Heart right ventricle (tissue), 16 donors: ENCODE measurements around the gene WDR86. TPM values are rescaled to one million over a fixed set of nuclear protein-coding genes. Genes with fewer than 3 reads are reported as not detected.

Experiments
- ATAC-seq, 8 donors: fragments of 200-7000 bp; cut with Tn5 transposase; one replicate each; pipeline ENCODE4 v1.9.1; 2020; ENCODE audit warnings: mild to moderate bottlenecking in 8 of 8, moderate library complexity in 8 of 8, moderate number of reproducible peaks in 1 of 8
- DNase-seq, 2 donors: peaks; one replicate each; pipeline ENCODE4 v3.0.0-alpha.2; 2020
- H3K27ac ChIP-seq, 10 donors: fragments of 200-600 bp; sonication (generic) in 2 of 10; one replicate each; pipeline versions ENCODE4 v1.5.0 to v1.8.0; 2020 to 2022; ENCODE audit warnings: mild to moderate bottlenecking in 3 of 10
- H3K27me3 ChIP-seq, 7 donors: fragments of 200-600 bp; one replicate each; pipeline ENCODE4 v1.8.0; 2021 to 2022; ENCODE audit warnings: mild to moderate bottlenecking in 2 of 7
- H3K36me3 ChIP-seq, 9 donors: fragments of 200-600 bp; sonication (generic) in 1 of 9; one replicate each; pipeline versions ENCODE4 v1.5.0 to v1.8.0; 2020 to 2022; ENCODE audit warnings: mild to moderate bottlenecking in 2 of 9
- H3K4me1 ChIP-seq, 9 donors: fragments of 200-600 bp; sonication (generic) in 1 of 9; one replicate each; pipeline versions ENCODE4 v1.5.0 to v1.8.0; 2020 to 2022; ENCODE audit warnings: mild to moderate bottlenecking in 4 of 9
- H3K4me3 ChIP-seq, 10 donors: fragments of 200-600 bp; sonication (generic) in 2 of 10; one replicate each; pipeline versions ENCODE4 v1.5.0 to v1.8.0; 2020 to 2022; ENCODE audit warnings: mild to moderate bottlenecking in 7 of 10, moderate library complexity in 2 of 10
- H3K9me3 ChIP-seq, 11 donors: fragments of 200-600 bp in 10 of 11; sonication (generic) in 2 of 11; one replicate each; pipeline versions ENCODE4 v1.5.0 to v1.8.0; 2013 to 2022; ENCODE audit warnings: mild to moderate bottlenecking in 2 of 11, control low read depth in 1 of 11, moderate library complexity in 1 of 11
- CTCF ChIP-seq, 9 donors: fragments of 200-600 bp; sonication (generic) in 2 of 9; IDR thresholded peaks; one replicate each; pipeline versions ENCODE4 v1.5.0 to v1.8.0; 2021 to 2022; ENCODE audit warnings: antibody characterized with exemption in 9 of 9, mild to moderate bottlenecking in 5 of 9, moderate library complexity in 1 of 9
- WGBS, 2 donors: extraction: QIAGEN DNeasy Blood & Tissue Kit; methylation state at CpG; one replicate each; pipeline ENCODE4 v1.1.7; 2013; ENCODE audit warnings: inconsistent platforms in 1 of 2; 5-methylcytosine and 5-hydroxymethylcytosine counted together
- intact Hi-C, 10 donors: fragments of 100-400 bp; cut with DNase I; formaldehyde crosslinking; loops; one replicate each; pipeline versions ENCODE4 v1.11.1 to v1.14.2; 2022
- polyA plus RNA-seq, 2 donors: library from polyadenylated mRNA; stranded (reverse); fragments of 200-250 nt; gene quantifications; one replicate each; pipeline ENCODE4 v1.2.3, GENCODE V29; 2013
- total RNA-seq, 10 donors: library from RNA; stranded (reverse); fragmentation: NEBNext Ultra II Directional in 3 of 10; extraction: Animal tissue kit (Norgen Biotek cat#: 25700) in 3 of 10; gene quantifications; one replicate each; pipeline versions ENCODE4 v1.2.1 to v1.2.4, GENCODE V29; 2021 to 2023
- donor health status: Arrhythmogenic right ventricular cardiomyopathy.
- donor health status: ischemic (EF 13 %, LVEDD 7.1; RV severe dilation, severe dysfunction).
- donor health status: healthy with polysubstance abuse.
- donor health status: DM: no; HTN: yes; CAD: no.
- donor health status: DM: no; HTN: no; CAD: no.
- donor health status: ischemic (EF 25% LVEDD 6.9; RV normal size, moderate dysfunction).
- donor health status: ischemic (EF 25% LVEDD 5.7; RV mildly dilated, moderate dysfunction).
- donor health status: healthy.
- donor health status: DM: yes; HTN: yes; CAD: no.
- donor health status: Ischemic cardiomyopathy.
- donor health status: ischemic (EF 35%, LVEDD 5.7; RV mildly dilated, moderate dysfunction).
- donor health status: nonischemic (EF 11% LVEDD 7.7; RV severe dilation, severe dysfunction).
- donor health status: DM: yes; HTN: yes; CAD: no.
- donor health status: PGD.
- donor health status: ischemic (EF 29% LVEDD 5.4; RV normal size, mild dysfunction).
- donor health status: nonischemic (EF 23%, LVEDD 6.1; RV moderate dilation, normal function).

The WDR86 gene
- total and polyA plus RNA-seq, 12 donors, result 0.15 to 0.52 (median 0.25) TPM; not detected in 3

GRCh38 chr7:151416112-151416940, 6.5 kb upstream of the WDR86 start:
- peak in 1 of 8 donors; percentile 7 for ATAC-seq
- Histone ChIP-seq H3K27ac (peak overlapping the region in 1 of 10 donors; percentile 20), H3K27me3 (peaks cover 0 to 39% (median 20%) of the 10 kb centered on the region in 7 donors), H3K9me3 (peaks cover 0 to 19% (median 0%) of the 10 kb centered on the region in 11 donors), H3K4me3 (no peak overlapping the region), H3K4me1 (peaks cover 0 to 25% (median 0%) of the 10 kb centered on the region in 9 donors), H3K36me3 (no peaks in the 10 kb centered on the region)
- WGBS, 2 donors, result 69 to 71% methylated on average over 10 of the region's 10 CpGs
- no peak for TF ChIP-seq CTCF (IDR thresholded peaks at IDR 0.05)
- intact Hi-C loops, result no loop called here
- DNase-seq, result no peak

GRCh38 chr7:151415375-151416105, 5.7 kb upstream of the WDR86 start:
- DNase-seq (no peak), ATAC-seq (no peak)
- intact Hi-C loops, result no loop called here
- peaks cover 0 to 25% (median under 1%) of the 10 kb centered on the region in 9 donors for H3K4me1 ChIP-seq
- no peak overlapping the region for H3K4me3 ChIP-seq
- H3K27me3 ChIP-seq, result peaks cover 0 to 47% (median 28%) of the 10 kb centered on the region in 7 donors
- 78 to 83% methylated on average over 3 of the region's 3 CpGs for WGBS, 2 donors
- H3K27ac ChIP-seq, result no peak overlapping the region
- TF ChIP-seq CTCF (IDR thresholded peaks at IDR 0.05), result no peak
- H3K9me3 ChIP-seq, result peaks cover 0 to 19% (median 0%) of the 10 kb centered on the region in 11 donors
- no peaks in the 10 kb centered on the region for H3K36me3 ChIP-seq

GRCh38 chr7:151413241-151413640, 3.4 kb upstream of the WDR86 start:
- peaks cover 3 to 46% (median 21%) of the 10 kb centered on the region in 9 donors for H3K4me1 ChIP-seq
- H3K4me3 ChIP-seq, result no peak overlapping the region
- H3K36me3 ChIP-seq, result no peaks in the 10 kb centered on the region
- no peak overlapping the region for H3K27ac ChIP-seq
- no peaks in the 10 kb centered on the region for H3K9me3 ChIP-seq
- intact Hi-C loops, result no loop called here
- TF ChIP-seq CTCF (IDR thresholded peaks at IDR 0.05), result no peak
- no peak for ATAC-seq
- H3K27me3 ChIP-seq, result peaks cover 6 to 70% (median 51%) of the 10 kb centered on the region in 7 donors
- WGBS, 2 donors, result 88 to 91% methylated on average over 4 of the region's 4 CpGs
- DNase-seq, result no peak

- WGBS, 2 donors, result 73 to 75% methylated on average over 4 of the region's 4 CpGs
- intact Hi-C loops, result no loop called here
- peaks cover 3 to 43% (median 21%) of the 10 kb centered on the region in 9 donors for H3K4me1 ChIP-seq
- TF ChIP-seq CTCF (IDR thresholded peaks at IDR 0.05), result no peak
- ATAC-seq (no peak), DNase-seq (no peak)
- no peaks in the 10 kb centered on the region for H3K36me3 ChIP-seq
- H3K27ac ChIP-seq, result no peak overlapping the region
- H3K9me3 ChIP-seq, result no peaks in the 10 kb centered on the region
- no peak overlapping the region for H3K4me3 ChIP-seq
- H3K27me3 ChIP-seq, result peaks cover 6 to 78% (median 57%) of the 10 kb centered on the region in 7 donors
These were observed 2.5 kb upstream of the WDR86 start for GRCh38 chr7:151412318-151412717.
